LNCAP (cell line): ENCODE measurements around the gene IRX2.

Source experiments
- CTCF ChIP-seq: fragments of 450-650 bp; IDR thresholded peaks from 2 replicates; pipeline ENCODE4 v1.5.1; 2017; ENCODE audit warnings: mild to moderate bottlenecking

The IRX2 gene

GRCh38 chr5:2750026-2750757 lies 1.3 kb downstream of the IRX2 start:
- TF ChIP-seq CTCF = no peak

DNA sequence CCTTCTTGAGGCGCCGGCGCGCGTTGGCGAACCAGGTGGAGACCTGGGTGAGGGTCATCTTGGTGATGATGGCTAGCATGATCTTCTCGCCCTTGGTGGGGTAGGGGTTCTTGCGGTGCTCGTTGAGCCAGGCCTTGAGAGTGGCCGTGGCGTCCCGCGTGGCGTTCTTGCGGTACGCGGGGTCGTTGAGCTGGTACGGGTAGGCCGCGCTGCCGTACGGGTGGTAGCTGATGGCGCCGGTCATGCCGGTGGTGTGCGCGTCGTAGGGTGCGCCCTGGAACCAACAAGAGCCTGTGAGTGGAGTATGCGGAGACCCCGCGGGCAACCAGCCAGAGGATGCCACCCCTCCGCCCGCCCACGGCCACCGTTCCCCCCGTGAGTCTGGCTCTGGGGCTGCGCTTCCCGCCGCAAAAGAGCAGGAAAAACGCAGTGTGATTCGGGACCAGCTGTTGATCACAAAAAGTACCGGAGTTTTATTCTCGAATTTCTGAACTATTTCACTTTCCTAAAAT lies 1.9 kb downstream of the IRX2 start:
- no peak for TF ChIP-seq CTCF

GRCh38 chr5:2748861-2749513 lies 2.5 kb downstream of the IRX2 start:
- TF ChIP-seq CTCF = no peak

- no peak for TF ChIP-seq CTCF
These were observed 3.2 kb downstream of the IRX2 start for GRCh38 chr5:2748179-2748860.

DNA sequence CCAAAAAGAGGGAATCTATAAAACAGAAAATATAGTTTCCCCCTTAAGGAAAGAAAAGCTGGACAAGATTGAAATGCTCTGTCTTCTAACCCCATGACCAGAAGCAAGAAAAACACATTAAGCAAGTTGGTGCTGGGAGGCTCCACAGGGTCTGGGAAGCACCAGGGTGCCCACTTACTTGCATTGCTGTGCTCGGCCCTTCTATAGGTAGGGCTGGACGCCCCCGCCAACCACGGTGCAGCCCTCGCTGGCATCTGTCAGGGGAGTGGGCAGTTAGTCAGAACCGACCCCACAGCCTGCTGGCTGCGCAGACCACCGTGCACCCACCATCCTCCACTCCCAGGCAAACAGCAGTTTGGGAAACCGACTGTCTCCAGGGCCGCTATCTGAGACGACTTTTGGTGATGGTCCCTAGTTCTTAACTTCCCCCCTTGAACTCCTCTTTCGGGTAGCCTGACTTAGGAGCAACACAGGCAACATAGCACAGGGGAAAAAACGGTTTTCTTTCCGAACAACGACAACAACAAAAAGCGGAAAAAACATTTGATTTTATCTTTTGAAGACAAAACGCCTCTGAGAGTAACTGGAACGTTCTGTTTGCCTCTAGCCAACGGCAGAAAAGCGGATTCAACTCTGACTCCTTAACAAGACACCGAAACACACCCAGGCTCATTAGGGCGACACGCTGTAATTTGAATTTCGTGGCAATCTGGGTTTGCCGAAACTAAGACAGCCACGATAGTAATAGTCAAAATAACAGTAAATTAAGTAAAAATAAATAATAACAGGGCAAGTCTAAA lies 3.9 kb downstream of the IRX2 start:
- no peak for TF ChIP-seq CTCF

DNA sequence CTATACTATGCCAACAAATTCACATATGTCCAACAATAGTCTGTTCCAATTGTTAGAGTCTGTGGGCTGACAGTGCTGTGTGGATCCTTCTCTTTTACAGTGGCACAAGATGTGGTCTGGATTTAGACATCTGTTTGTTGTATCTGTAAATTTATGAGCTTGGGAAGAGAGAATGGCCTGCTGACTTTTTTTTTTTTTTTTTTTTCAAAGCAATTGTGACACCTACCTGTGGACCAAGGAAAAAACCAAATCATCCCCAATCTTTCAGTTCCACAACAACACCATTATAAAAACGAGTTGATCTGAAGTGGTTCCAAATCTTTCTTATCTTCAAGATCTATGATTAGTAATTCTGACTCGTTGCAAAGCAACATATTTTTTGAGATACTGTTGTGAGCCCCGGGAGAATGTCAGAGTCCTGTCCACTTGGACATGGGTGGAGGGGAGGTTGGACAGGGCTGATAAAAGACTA lies 4.9 kb downstream of the IRX2 start:
- TF ChIP-seq CTCF = peak; percentile 58

DNA sequence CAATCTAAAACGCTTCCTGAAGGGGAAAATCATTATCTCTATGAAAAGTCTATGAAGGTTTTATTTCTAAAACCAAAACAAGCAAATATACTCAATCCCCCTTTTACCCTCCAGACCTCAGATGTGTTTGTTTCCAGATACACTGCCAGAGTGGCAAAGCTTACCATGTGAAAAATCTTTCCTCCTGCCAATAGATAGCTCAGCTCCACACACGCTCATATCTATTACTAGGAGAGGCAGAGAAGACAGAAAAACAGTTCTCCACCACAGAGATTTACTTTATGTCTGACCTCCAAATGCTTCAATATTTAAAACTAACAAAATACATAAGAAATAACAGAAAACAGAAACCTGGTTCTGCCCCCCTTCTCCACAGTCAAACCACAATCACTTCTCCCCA lies 7.0 kb downstream of the IRX2 start:
- no peak for TF ChIP-seq CTCF
